Mononuclear cell (primary cell): Measurements from ENCODE around the gene CHCHD6. TPM values are rescaled to one million over a fixed set of nuclear protein-coding genes. Genes with fewer than 3 reads are reported as not detected.

Source experiments
- H3K27me3 ChIP-seq: 2 replicates; pipeline ENCODE4 v1.6.0; 2011; ENCODE audit warnings: low read length, control low read depth; ENCODE audit not compliant: insufficient read depth
- H3K4me1 ChIP-seq: 2 replicates; pipeline ENCODE4 v1.5.1; 2011; ENCODE audit warnings: mild to moderate bottlenecking, low read length, control low read depth; ENCODE audit not compliant: insufficient read depth
- H3K4me3 ChIP-seq: 2 replicates; pipeline ENCODE4 v1.5.1; 2011; ENCODE audit warnings: mild to moderate bottlenecking, low read length, moderate library complexity
- H3K9me3 ChIP-seq: 2 replicates; pipeline ENCODE4 v1.5.1; 2011; ENCODE audit warnings: low read depth, mild to moderate bottlenecking, control low read depth, low read length
- total RNA-seq: library from RNA; depleted of rRNA; stranded (reverse); fragments of >200 nt; gene quantifications from one replicate; pipeline ENCODE4 v1.2.3, GENCODE V29; 2012

The CHCHD6 gene
- total RNA-seq, 1 donor: 3.4 TPM

DNA sequence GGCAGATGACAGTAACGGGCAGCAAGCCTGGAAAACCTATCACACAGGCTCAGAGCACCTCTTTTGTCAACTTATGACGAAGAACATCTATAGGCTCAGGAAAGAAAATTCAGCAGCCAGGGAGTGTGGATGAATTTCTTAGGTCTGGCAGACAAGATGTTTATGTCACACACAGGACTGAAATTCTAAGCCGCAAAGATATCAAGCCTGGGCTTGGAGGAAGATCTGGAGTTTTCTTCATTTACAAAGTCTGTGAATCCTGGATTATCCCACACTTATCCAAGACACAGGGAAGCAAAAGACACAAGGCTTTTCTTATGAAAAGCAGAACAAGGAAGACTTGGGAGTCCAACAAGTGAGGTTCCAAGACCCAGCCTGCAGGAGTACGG lies 23.4 kb upstream of the CHCHD6 start:
- H3K27me3 ChIP-seq: no peaks in the 10 kb centered on the region
- H3K4me3 ChIP-seq: no peak overlapping the region
- H3K4me1 ChIP-seq: peaks cover 7% of the 10 kb centered on the region
- no peaks in the 10 kb centered on the region for H3K9me3 ChIP-seq

DNA sequence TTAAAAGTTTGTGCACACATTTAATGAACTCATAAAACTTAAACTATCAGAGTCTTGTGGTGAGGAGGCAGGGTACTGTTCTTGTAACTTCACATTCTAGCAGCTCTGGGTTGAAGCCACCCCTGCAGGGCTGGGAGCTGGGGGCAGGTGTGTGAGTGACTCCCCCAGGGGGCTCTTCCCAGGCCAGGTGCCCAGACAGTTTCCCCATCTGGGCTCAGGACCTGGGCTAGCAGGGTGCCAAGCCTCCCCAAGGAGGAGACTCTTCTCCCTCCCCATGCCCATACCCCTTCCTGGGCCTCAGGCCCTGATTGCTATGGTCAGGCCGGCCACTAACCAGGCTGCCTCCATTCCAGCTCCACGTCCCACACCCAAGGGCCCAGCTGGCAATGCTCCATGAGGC lies 22.0 kb upstream of the CHCHD6 start:
- Histone ChIP-seq H3K27me3 (no peaks in the 10 kb centered on the region), H3K9me3 (no peaks in the 10 kb centered on the region), H3K4me3 (no peak overlapping the region), H3K4me1 (peaks cover 7% of the 10 kb centered on the region)

- no peaks in the 10 kb centered on the region for H3K9me3 ChIP-seq
- H3K4me3 ChIP-seq: no peak overlapping the region
- H3K4me1 ChIP-seq: peaks cover 7% of the 10 kb centered on the region
- no peaks in the 10 kb centered on the region for H3K27me3 ChIP-seq
Observed at GRCh38 chr3:126683069-126683468, 21.0 kb upstream of the CHCHD6 start.

GRCh38 chr3:126684218-126684751 lies 19.8 kb upstream of the CHCHD6 start:
- Histone ChIP-seq H3K9me3 (no peaks in the 10 kb centered on the region), H3K4me3 (no peak overlapping the region), H3K27me3 (no peaks in the 10 kb centered on the region), H3K4me1 (no peaks in the 10 kb centered on the region)

DNA sequence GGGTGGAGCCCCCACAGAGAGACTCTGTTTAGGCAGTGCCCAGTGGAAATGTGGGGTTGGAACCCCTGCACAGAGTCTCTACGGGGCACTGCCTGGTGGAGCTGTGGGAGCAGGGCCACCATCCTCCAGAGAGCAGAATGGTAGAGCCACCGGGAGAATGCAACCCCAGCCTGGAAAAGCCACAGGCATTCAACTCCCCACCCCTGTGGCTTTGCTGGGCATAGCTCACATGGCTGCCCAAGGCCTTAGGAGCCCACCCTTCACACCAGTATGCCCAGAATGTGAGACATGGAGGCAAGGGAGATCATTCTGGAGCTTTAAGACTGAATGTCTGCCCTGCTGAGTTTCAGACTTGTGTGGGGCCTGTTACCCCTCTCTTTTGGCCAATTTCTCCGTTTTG lies 19.0 kb upstream of the CHCHD6 start:
- Histone ChIP-seq H3K9me3 (no peaks in the 10 kb centered on the region), H3K27me3 (no peaks in the 10 kb centered on the region), H3K4me3 (no peak overlapping the region), H3K4me1 (no peaks in the 10 kb centered on the region)

DNA sequence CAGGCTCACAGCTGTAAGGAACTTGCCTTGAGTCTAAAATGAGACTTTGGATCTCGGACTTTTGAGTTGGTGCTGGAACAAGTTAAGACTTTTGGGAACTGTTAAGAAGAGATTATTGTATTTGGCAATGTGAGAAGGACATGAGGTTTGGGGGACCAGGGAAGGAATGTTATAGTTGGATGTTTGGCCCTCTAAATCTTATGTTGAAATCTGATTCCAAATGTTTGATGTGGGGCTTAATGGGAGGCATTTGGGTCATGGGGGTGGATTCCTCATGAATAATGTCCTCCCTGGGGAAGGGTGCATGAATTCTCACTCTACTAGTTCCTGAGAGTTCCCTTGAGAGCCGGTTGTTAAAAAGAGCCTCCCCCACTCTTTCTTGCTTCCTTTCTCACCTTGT lies 18.5 kb upstream of the CHCHD6 start:
- H3K27me3 ChIP-seq: no peaks in the 10 kb centered on the region
- no peaks in the 10 kb centered on the region for H3K9me3 ChIP-seq
- H3K4me3 ChIP-seq: no peak overlapping the region
- no peaks in the 10 kb centered on the region for H3K4me1 ChIP-seq

GRCh38 chr3:126691765-126692164 lies 12.3 kb upstream of the CHCHD6 start:
- Histone ChIP-seq H3K9me3 (no peaks in the 10 kb centered on the region), H3K4me3 (no peak overlapping the region), H3K27me3 (peaks cover 13% of the 10 kb centered on the region), H3K4me1 (no peaks in the 10 kb centered on the region)

DNA sequence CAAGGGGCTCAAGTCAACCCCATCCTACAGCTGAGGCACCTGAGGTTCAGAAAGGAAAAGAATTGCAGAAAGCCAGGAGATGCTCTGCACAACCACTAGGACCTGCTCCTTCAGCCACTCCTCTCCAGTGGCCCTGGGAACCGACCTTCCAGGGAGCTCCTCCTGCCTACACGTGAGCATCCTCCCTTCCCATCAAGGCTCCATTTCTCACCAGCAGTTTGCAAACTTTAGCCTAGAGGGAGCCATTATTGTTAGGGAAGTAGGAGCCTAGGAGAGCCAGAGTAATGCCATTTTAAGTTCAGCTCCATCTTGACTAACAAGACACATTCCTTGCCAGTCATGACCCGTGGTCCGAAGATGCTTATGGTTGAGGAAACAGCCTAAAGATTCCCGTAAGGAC lies 11.2 kb upstream of the CHCHD6 start:
- Histone ChIP-seq H3K9me3 (no peaks in the 10 kb centered on the region), H3K4me1 (no peaks in the 10 kb centered on the region), H3K27me3 (peaks cover 13% of the 10 kb centered on the region), H3K4me3 (no peak overlapping the region)

DNA sequence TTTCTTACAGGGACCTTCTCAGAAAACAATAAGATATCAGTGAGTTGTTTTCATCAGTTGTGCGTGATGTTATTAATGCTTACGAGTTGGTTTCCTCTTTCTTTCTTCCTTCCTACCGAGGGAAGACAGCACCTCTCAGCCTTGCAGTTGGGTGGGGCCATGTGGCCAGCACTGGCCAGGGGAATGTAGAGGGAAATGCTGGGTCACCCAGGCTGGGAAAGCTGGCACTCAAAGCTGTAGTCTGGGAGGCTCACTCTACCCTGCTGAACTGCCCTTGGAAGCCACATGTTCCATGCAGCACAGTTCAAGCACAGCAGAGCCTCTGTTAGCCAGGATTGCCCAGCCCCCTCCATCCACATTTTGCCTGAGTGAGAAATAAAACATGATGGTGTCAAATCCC lies 10.1 kb upstream of the CHCHD6 start:
- no peaks in the 10 kb centered on the region for H3K9me3 ChIP-seq
- peaks cover 17% of the 10 kb centered on the region for H3K27me3 ChIP-seq
- no peak overlapping the region for H3K4me3 ChIP-seq
- H3K4me1 ChIP-seq: no peaks in the 10 kb centered on the region

DNA sequence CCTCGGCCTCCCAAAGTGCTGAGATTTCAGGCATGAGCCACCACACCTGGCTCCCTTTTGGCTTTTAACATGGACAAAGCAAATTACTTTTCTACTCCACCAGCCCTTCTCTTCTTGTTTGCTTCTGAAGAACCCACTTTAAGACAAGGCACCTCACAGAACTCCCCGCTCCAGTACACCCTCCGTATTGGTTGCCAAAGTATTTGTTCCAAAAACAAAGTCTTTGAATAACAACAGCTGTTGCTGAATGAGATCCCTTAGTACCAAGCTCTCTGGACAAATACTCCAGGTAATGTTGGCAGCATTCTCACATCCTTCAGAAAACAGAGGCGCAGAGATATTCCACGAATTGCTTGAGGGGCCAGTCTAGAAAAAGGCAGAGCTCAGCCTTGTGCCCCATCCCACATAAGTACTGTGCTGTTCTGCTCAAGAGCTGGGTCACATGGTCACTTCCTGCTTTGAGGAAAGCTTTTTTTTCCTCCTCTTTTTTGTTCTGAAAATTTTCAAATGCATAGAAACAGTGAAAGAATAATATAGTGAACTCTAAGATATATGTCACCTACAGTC lies 7.3 kb upstream of the CHCHD6 start:
- Histone ChIP-seq H3K9me3 (no peaks in the 10 kb centered on the region), H3K4me3 (no peak overlapping the region), H3K4me1 (no peaks in the 10 kb centered on the region), H3K27me3 (peaks cover 30% of the 10 kb centered on the region)

- H3K9me3 ChIP-seq: no peaks in the 10 kb centered on the region
Observed at GRCh38 chr3:126699011-126699410, 5.0 kb upstream of the CHCHD6 start.

DNA sequence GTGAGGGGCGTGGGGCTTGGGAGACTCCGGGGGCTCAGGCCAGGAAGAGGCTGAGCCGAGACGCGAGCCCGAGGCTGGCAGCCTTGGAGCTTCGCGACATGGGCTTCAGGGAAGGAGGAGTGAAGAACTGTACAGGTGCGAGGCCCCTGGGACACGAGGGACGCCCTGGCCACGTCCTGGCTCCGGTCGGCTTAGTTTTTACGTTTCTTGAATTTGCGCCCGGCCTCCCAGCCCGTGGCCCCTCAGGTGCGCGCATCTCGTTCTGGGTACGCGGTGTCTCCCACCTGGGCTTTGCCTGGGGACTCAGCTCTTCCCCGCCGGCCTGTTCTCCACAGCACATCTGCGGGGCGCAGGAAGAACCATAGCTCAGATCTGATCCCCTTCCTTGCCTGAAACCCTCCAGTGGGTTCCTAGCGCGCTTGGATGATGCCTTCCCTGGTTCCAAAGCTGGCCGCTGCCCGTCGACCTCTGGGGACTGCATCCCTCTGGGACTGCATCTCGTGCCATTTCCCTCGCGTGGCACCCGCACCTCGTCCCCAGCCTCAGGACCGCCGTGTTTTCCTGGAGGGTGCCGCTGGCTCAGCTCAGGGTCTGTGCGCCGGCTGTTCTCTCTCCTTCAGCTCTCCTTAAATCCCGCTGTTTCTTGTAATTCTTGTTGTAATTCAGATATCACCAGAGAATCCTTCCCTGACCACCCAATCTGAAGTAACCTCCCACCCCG lies 614 bp downstream of the CHCHD6 start:
- Histone ChIP-seq H3K9me3 (no peaks in the 10 kb centered on the region), H3K4me1 (peaks cover 7% of the 10 kb centered on the region), H3K4me3 (peak overlapping the region; percentile 59), H3K27me3 (peaks cover 26% of the 10 kb centered on the region)

More at GRCh38 chr3:126699011-126699410, 5.0 kb upstream of the CHCHD6 start:
- Histone ChIP-seq H3K4me3 (no peak overlapping the region), H3K4me1 (no peaks in the 10 kb centered on the region), H3K27me3 (peaks cover 40% of the 10 kb centered on the region)

GRCh38 chr3:126706631-126707030 lies 2.6 kb downstream of the CHCHD6 start:
- H3K9me3 ChIP-seq: no peaks in the 10 kb centered on the region
- peaks cover 13% of the 10 kb centered on the region for H3K27me3 ChIP-seq
- H3K4me3 ChIP-seq: no peak overlapping the region
- H3K4me1 ChIP-seq: peaks cover 7% of the 10 kb centered on the region

GRCh38 chr3:126711121-126711760 lies 7.2 kb downstream of the CHCHD6 start:
- Histone ChIP-seq H3K4me3 (no peak overlapping the region), H3K27me3 (no peaks in the 10 kb centered on the region), H3K4me1 (no peaks in the 10 kb centered on the region), H3K9me3 (no peaks in the 10 kb centered on the region)

GRCh38 chr3:126713199-126713598 lies 9.2 kb downstream of the CHCHD6 start:
- H3K4me3 ChIP-seq: no peak overlapping the region
- no peaks in the 10 kb centered on the region for H3K27me3 ChIP-seq
- no peaks in the 10 kb centered on the region for H3K4me1 ChIP-seq
- H3K9me3 ChIP-seq: no peaks in the 10 kb centered on the region
